NCI-H187 treated with DMSO at 0.1 percent for 48 hours (cell line): Measurements from ENCODE around the gene HADHB.

Experiments used
- DNase-seq: peaks from one replicate; lab custom pipeline; 2025; lab: John Stamatoyannopoulos, UW

The HADHB gene

DNA sequence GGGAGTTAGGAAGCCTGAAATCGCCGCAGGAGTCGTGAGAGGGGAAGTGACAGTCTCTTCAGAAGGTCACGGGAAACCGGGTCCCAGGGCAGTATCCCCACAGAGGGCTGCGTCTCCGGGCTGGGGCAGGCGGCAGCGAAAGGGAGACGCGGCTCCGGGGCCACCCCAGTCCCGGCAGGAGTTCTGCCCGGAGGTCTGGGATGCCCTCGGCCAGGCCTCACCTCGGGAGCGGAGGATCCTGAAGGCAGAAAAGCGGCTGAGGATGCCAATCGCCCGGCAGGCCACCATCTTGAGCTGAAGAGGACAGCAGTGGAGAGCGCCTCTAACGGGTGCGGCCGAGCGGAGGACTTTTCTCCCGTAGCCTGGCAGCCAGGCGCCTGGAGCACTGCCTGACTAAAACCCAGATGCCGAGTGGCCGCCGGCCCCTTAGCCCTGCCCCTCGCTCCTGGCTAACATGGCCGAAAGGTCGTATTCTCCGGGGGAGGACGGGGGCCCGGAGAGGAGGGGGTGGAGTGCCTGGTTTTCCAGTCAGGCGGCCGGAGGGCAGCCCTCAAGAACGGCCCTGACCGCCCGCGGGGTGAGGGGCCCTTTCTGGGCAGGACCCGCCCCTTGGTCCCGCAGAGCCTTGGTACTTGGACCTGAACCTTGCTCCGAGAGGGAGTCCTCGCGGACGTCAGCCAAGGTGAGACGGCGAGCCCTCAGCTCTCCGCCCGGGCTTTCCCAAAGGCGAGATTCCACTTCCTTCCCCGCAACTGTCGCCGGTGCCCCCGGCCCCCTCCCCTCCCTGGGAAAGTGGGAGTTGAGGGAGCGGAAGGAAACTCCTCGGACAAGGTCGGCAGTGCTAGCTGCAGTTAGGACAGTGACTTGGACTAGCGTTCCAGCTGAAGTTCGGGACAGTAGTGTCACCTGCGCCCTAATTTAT, at the start of gene HADHB, which contains the start of gene HADHA:
Gene HADHB (plus strand): TSS at position 631 of the 922 bp plus-strand sequence. CDS start 9,316 bp downstream, outside the sequence.
Gene HADHA (minus strand): TSS at position 324 of the 922 bp plus-strand sequence. CDS start 36 bp downstream, at position 288.
- DNase-seq = peak; percentile 56

DNA sequence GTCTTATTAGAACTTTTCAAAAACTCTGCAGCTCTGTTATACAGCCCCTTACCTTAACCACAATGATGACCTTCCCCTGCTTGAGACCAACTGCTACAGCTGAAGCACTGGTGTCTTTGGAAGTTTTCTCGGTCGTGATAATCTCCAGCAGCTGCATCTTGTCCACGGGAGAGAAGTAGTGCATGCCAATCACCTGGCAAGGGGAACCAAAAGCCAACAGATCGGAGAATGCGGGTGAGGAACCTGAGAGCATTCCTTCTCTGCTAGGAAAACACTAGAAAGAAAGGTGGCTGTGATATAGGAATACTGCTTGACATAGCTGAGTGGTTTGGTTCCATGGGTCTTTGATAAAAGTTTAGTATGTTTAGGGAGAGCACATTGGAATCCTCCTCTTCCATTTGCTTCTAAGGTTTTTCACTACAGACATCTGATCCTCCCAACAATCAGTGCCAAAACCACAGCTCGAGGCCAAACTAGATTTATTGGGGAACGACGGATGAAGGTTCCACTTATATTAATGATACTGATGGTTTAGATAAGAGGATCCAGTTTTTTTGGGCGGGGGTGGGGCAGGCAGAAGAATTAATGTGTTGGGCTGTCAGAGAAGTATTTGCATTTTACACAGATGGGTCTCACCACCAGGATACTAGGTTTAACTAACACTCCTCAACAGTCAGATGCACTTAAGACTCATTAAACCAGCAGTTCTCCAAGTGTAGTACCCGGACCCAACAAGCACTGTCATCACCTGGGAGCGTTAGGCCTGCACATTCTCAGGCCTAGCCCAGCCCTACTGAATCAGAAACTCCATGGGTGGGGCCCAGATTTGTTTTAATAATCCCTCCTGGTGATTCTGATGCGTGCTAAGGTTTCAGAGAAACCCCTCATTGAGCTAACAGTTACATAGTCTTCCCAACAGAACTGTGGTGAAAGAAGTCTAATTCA, 49.4 kb upstream of the HADHB start:
- no peak for DNase-seq

DNA sequence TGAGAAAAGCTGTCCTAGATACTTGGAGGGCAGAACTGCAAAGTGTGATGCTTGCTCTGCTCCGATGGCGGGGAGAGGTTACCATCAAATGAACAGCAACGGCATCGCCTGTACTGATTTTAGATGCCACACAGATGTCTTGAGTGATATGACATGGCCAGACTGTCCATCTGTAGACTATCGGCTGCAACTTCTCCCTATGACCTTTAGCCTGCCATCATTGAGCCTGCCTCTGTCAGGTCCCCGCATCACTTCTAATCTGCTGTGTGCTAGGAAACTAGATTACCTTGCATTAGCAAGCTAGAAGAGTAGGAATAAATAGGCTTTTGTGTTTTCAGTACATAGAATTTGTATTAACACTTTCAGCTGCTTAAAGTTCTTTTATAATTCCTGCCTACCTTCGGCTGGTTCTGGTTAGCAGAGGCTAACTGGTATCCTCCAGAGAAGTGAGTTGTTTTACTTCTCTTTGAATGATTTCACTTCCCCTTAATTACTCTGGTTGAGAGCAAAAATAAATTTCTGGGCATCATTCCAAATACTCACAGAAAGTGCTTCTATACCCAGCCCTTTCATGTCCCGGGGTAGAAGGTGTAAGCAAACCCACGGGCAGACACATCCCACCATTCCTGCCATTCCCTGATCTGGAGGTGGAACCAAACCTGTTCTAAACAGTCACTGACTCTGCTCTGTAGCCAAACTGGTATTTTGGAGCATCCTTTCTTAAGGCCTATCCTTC, 47.9 kb upstream of the HADHB start:
- no peak for DNase-seq

DNA sequence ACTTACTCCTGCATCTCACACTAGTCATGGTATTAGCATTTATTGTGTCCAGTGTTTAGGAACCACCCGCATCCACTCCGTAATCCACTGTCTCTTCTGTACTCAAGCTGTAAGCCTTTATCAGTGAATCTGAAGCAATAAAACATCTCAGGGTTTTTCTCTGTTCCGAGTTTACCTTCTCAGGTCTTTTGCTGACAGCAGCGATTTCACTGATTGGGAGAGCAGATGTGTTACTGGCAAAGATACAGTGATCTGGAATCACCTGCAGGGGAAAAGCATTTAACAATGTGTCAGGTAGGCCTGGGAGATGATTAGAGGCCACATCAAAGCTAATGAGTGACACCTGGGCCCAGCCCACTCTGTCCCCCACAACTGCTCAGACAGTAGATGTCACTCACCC, 47.2 kb upstream of the HADHB start:
- DNase-seq = no peak

DNA sequence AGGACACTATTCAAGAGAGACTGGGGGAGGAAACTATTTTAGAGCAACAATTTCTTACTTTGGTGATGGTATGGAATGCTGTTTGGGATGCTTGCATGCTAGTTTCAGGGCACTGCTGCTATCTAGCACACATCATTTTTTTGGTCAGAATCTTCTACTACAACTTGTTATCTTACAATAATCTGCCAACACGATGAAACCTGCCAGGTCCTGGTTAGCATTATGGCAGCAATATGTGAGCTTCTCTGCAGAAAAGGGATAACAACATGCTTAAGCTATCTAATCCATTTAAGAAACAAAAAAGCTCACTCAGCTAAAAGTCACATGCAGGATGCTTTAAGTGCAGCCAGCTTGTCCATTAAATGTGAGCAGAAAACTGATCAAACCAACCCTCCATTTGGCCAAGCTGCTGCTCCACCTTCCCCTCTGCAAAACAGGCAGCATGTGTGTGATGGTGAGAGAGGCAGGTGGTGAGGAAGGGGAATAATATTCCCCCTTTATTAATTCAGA, 41.7 kb upstream of the HADHB start:
- no peak for DNase-seq

DNA sequence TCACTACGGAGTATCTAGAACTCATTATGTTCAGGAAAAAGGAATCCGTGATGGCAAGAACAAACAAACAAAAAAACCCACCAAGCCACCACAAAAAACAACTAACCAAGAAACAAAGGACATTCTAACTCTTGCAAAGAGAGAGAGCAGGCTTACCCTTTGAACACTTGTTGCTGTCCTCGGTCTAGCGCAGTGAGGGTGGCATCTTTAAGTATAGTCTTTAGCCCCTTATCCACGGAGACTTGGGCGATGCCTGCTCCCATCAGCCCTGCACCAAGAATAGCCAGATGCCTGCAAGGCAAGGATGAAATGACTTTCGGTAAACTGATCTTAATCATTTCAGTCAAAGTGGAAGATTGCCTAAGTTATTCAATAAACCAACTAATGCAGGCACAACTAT, 40.8 kb upstream of the HADHB start:
- no peak for DNase-seq

DNA sequence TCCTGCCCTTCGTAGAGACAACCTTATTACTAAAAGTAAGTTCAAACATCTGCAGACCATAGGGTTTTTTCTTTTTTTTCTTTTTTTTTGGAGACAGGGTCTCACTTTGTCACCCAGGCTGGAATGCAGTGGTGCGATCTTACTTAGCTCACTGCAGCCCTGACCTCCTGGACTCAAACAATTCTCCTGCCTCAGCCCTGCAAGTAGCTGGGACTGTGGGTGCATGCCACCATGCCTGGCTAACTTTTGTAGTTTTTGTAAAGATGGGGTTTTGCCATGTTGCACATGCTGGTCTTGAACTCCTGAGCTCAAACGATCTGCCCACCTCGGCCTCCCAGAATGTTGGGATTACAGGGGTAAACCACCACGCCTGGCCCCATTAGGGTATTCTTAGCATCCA, 32.7 kb upstream of the HADHB start:
- DNase-seq = no peak

DNA sequence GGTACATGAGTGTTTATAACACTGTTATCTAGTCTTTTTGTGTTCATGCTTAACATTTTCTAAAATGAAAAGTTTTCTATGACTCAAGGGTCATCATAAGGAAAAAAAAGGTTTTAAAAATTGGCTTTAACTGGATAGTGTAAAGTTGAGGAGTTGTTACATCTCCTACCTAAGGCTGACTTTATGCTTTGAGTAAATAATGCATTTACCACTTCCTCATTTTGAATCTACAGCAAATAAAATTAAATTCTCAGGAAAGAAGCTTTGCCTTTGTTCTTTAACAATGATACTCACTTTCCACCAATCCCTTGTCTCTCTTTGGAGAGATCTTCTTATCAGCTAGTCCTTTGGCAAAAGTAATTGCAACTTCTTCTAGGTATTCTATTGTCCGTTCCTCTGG, 30.0 kb upstream of the HADHB start:
- no peak for DNase-seq

DNA sequence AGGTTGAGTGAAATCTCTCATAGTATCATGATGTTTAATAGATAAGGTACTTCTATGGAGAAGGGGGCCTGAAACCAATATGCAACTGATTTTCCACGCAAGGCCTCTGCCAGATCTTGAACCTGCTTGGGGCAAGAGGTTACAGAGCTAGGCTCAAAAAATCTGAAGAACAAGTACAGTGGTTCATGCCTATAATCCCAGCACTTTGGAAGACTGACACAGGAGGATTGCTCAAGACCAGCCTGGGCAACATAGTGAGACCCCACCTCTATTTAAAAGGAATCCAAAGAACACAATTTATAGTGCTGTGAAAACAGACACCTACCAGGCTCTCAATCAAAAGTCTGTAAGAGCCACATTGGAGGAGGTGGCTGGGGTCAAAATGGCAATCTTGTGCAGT, 28.9 kb upstream of the HADHB start:
- DNase-seq = no peak

DNA sequence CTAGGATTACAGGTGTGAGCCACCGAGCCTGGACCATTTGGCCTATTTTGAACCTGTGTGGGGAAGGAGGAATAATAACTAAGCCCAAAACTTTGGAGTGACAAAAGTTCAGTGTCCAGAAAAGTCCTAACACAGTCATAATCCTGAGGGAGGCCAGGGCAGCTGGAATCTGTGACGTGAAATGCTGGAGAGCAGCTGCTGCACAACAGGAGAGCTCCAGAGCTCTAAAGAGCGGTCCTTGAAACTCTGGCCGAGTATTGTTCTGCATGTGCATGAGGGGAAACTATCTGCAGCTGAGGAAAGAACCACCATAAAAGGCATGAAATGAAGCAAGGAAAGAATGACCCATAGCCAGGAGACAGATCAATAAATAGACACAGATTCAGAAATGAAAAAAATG, 28.2 kb upstream of the HADHB start:
- DNase-seq = no peak

DNA sequence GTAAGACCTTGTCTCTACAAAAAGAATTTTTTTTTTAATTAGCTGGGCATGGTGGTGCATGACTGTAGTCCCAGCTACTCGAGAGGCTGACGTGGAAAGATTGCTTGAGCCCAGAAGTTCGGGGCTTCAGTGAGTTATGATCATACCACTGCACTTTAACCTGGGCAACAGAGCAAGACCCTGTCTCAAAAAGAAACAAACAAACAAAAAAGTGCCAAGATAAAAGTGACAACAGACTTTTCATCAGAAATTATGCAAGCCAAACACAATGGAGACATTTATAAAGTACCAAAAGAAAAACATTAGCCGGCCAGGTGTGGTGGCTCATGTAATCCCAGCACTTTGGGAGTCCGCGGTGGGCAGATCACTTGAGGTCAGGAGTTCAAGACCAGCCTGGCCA, 27.0 kb upstream of the HADHB start:
- DNase-seq = no peak

DNA sequence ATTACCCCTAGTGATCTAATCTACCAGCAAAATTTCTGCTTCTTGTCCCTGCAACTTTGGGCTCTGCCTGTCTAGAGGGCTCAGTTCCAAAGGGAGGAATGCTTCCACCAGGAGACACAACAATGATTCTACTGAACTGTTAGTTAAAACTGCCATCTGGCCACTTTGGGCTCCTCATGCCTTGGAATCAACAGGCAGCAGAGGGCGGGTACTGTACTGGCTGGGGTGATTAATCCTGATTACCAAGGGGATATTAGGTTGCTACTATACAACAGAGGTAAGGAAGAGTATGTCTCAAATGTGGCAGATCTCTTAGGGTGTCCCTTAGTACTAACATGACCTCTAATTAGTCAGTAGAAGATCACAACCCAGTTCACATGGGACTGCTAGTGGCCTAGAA, 21.7 kb upstream of the HADHB start:
- DNase-seq = no peak

DNA sequence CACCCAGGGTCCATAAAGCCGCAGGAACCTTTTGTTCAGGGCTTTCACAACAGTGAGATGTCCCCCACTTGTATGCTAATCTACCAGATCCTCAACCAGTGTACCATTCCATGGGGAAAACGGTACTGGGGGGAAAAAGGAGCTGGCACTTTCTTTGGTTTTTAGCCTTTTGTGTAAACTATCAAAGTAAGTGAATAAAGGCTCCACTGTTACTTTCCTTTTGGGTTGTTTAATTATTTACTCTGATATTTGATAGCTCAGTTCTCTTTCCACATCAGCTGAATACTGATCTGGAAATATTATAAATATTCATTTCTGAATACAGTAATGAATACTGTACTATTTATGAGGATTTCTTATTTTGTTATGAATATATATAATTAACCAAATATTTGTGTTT, 20.6 kb upstream of the HADHB start:
- DNase-seq = no peak

DNA sequence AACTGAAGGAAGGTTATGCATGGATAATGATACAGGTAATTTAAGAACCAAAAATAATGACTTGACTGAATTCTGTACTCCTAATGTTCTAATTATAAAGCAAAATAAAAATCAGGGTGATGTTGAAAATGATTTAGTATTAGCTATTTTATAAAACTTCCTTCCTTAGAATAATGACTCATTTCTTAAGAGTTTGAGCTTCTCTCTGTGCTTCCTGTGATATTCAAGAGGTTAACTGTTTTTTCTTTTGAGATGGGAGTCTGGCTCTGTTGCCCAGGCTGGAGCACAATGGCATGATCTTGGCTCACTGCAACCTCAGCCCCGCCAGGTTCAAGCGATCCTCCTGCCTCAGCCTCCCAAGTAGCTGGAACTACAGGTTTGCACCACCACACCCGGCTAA, 15.1 kb upstream of the HADHB start:
- DNase-seq = no peak

DNA sequence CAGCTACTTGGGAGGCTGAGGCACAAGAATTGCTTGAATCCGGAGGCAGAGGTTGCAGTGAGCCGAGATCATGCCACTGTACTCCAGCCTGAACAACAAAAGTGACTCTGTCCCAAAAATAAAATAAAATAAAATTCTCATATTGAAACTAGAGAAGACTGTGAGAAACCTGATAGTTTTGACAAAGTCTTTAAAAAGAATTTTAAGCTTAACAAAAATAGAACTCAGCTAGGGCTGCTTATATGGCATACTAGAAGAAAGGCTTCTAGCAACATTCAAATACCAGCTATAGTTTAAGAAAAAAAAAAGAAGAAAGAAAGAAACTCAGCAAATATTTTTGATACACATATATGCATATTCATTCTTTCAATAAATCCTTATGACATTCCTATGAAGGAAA, 13.9 kb upstream of the HADHB start:
- no peak for DNase-seq

DNA sequence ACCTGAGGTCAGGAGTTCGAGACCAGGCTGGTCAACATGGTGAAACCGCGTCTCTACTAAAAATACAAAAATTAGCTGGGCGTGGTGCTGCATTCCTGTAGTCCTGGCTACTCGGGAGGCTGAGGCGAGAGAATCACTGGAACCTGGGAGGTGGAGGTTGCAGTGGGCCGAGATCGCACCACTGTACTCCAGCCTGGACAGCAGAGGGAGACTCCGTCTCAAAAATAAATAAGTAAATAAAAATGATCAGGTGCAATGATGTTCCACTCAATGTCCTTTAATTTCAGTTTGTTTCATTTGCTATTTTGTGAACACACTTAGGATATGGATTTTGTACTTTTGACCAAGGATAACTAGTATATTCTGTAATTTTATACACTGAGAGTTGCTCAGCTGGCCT, 9.7 kb upstream of the HADHB start:
- DNase-seq = no peak

DNA sequence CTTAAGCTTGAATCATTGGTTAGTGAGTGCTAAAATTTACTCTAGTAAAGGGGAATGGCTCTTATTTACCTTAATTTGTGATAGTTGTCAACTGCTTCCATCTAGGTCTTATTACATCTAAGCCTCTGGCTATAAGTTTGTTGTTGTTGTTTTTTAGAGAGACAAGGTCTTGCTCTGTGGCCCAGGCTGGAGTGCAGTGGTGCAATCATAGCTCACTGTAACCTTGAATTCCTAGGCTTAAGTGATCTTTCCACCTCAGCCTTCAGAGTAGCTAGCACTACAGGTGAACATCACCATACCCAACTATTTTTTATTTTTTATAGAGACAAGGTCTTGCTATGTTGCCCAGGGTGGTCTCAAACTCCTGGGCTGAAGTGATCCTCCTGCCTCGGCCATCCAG, 6.9 kb upstream of the HADHB start:
- DNase-seq = no peak

DNA sequence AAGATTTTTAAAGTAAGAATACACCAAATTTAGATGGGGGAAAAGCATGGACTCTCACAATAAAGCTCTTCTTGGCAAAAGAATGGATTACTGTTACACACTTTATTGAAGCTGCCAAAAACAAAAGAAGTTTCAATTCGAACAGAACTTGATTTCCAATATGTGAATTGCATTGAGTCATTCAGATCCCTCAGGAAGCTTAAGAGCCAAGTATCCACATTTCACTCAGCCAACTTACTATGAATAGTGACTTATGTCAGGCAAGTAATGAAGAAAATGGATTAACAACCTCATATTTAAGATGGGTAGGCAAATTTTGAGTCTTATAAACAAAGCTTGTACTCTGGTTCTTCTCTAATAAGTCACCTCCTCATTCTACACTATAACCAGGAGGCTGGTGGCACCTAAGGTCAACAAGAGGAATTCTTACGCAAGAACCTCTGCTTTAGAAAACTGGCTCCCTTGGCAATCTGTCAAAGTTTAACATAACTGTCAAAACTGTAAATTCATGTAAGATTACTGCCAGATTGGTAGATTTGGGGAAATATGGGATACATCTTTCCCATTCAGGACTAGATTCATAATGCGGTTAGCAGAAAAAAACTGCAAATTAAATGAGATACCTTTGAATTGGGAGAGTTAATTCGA, 6.3 kb upstream of the HADHB start:
- no peak for DNase-seq

DNA sequence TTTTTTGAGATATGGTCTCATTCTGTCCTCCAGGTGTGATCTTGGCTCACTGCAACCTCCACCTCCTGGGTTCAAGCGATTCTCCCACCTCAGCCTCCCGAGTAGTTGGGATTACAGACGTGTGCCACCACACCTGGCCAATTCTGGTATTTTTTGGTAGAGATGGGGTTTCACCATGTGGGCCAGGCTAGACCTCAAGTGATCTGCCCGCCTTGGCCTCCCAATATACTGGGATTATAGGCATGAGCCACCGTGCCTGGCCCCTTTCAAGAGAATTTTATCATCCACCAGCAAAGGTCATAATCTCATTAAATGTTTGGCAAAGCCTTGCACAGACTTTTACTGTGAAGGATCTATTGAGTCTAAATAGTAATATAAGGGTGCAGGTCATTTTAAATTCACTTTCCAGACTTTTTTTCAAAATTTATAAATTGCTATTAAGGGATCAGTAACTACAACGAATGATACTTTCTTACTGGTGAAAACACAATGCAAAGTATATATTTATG, 2.8 kb upstream of the HADHB start:
- no peak for DNase-seq

DNA sequence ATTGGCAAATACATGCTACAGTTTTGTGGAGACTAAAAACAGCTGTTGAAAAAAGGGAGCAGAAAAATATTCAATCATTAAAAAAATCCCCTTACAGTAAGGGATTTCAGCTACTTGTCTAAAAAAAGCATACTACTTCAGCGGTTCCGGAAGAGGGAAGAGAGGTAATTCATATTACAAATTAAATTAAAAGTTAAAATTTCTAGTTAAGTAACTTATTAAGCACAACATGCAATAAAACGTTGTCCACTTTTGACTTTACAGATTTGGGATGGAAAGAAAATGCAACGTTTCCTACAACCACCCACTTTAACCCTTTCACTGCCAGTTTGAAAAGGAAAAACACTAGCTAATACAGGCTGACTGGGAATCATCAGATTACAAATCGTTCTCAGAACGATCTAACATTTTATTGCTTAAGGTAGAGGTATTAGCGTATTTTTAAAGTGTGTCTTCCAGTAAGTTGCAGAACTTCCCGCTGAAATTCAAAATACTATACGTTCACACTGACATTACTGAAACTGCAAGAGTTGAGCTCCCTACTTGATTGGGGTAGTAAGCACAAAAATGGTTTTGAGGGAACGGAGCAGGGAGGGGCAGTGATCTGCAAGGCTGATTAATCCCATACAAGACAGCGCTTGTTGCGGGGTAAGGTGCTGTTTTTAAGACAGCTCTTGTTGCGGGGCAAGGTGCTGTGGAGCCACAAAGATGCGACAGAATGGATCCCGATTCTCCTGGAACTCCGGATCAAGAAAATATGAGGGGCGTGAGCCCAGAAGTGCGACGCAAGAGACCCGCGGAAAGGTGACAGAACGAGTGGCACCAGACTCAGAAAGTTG, 1.1 kb upstream of the HADHB start:
- DNase-seq = no peak
